H7 (cell line): Measurements from ENCODE around the gene ANO6. TPM values are rescaled to one million over a fixed set of nuclear protein-coding genes. Genes with fewer than 3 reads are reported as not detected.

Source experiments
- DNase-seq: peaks from one replicate; pipeline ENCODE4 v3.0.0; 2012
- H3K27me3 ChIP-seq: 2 replicates; pipeline ENCODE4 v1.6.0; 2011; ENCODE audit warnings: mild to moderate bottlenecking, low read length; ENCODE audit not compliant: control insufficient read depth, insufficient read depth
- H3K36me3 ChIP-seq: replicated peaks from 2 replicates; pipeline ENCODE4 v1.5.1; 2011; ENCODE audit warnings: low read length; ENCODE audit not compliant: control insufficient read depth, insufficient read depth
- H3K4me3 ChIP-seq: 2 replicates; pipeline ENCODE4 v1.5.1; 2011; ENCODE audit warnings: low read depth, mild to moderate bottlenecking, control low read depth, low read length, moderate library complexity; ENCODE audit not compliant: insufficient read depth
- total RNA-seq: library from RNA; depleted of rRNA; stranded (reverse); fragments of >200 nt; shearing (Covaris generic); gene quantifications from 2 replicates; pipeline ENCODE4 v1.2.3, GENCODE V29; 2014

The ANO6 gene
- total RNA-seq, 1 experiment from 2014 or later: 33.4 TPM

- H3K36me3 ChIP-seq: no peaks in the 10 kb centered on the region
- H3K27me3 ChIP-seq: no peaks in the 10 kb centered on the region
- no peak for DNase-seq
- H3K4me3 ChIP-seq: no peak overlapping the region
Measured at GRCh38 chr12:45200491-45201043, 15.3 kb upstream of the ANO6 start.

DNA sequence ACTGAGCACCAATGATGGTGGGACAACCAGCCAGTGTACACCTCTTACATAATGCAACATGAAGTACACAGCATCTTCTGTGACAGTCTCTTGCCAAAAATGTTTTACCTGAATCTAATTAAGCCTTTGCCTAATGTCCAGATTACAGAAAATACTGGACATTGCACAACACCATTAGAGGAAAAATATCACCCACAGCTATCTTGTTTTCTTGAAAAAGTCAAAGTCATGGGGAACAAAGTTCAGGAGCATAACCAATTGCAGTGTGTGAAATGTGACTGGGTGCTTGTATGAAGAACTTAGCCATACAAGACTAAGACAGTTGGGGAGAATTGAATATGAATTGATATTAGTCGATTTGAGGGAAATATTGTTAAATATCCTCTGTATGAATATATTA is 12.1 kb upstream of the ANO6 start:
- no peak for DNase-seq
- no peaks in the 10 kb centered on the region for H3K36me3 ChIP-seq
- H3K27me3 ChIP-seq: no peaks in the 10 kb centered on the region
- H3K4me3 ChIP-seq: no peak overlapping the region

DNA sequence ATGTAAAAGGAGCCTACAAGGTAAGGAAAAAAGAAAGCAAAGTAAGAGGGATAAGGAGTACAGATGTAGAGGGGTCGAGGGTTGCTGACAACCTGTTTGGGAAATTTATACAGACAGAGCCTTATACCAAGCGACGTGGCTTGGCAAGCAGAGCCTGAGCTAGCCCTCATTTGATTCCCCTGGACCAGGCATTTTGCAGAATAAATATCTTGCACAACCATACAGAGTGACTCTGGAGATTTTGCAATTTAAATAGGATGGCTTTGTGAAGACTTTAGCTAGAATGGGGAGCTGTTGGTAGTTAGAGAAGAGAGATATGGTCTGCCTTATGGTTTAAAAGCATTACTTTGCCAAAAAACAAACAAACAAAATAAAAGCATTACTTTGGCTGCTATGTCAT is 11.1 kb upstream of the ANO6 start:
- H3K4me3 ChIP-seq: no peak overlapping the region
- no peaks in the 10 kb centered on the region for H3K27me3 ChIP-seq
- H3K36me3 ChIP-seq: no peaks in the 10 kb centered on the region
- DNase-seq: no peak

DNA sequence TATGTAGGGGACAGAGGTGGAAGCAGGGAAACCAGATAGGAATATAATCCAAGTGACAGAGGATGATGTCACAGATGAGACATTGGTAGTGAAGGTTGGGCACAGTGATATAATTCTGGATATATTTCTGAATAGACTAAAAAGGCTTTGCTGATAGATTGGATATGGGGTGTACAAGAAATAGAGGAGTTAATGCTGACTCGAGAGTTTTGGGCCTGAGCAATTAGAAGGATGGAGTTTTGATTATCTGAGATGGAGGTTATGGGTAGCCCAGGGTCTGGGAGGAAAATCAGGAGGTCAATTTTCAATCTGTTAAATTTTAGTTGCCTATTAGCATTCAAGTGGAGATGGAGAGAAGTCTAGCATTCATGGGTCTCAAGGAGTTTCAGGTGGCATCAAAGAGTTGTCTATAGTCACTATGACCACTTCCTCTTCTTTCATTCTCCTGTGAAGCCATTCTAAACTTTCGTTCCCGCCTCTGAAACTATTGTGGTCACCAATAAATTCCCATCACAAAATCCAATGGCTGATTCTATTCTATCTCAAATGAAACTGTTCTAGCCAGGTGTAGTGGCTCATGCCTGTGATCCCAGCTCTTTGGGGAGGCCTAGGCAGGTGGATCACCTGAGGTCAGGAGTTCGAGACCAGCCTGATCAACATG is 10.6 kb upstream of the ANO6 start:
- DNase-seq: no peak
- Histone ChIP-seq H3K4me3 (no peak overlapping the region), H3K36me3 (no peaks in the 10 kb centered on the region), H3K27me3 (no peaks in the 10 kb centered on the region)

DNA sequence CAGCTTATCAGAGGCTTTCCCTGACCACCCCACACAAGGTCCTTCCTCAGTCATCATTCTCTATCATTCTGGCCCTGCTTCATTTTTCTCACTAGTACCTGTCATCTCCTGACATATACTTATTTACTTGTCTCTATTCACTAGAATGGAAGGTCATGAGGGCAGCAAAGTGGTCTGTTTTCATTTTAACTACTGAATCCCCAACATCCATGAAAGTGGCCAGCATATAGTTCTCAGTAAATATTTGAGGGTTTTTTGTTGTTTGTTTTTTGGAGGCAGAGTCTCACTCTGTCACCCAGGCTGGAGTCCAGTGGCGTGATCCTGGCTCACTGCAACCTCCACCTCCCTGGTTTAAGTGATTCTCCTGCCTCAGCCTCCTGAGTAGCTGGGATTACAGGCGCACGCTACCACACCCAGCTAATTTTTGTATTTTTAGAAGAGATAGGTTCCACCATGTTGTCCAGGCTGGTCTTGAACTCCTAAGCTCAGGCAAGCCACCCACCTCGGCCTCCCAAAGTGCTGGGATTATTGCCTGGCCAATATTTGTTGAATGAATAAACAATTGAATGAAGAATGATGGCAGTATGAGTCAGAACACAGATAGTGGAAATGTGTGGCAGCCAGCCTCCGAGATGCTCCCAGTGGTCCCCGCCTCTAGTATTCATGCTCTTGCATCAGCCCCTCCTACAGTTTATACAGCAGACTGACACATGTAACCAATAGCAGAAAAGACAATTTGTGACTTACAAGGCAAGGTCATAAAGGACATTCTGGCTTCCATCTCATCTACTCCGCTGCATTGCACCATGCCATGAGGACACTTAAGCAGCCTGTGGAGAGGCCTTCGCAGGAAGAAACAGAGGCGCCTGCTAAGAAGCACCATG is 7.0 kb upstream of the ANO6 start:
- DNase-seq: no peak
- Histone ChIP-seq H3K36me3 (no peaks in the 10 kb centered on the region), H3K4me3 (no peak overlapping the region), H3K27me3 (no peaks in the 10 kb centered on the region)

GRCh38 chr12:45209784-45210183 is 6.1 kb upstream of the ANO6 start:
- no peak overlapping the region for H3K4me3 ChIP-seq

GRCh38 chr12:45212064-45212463 is 3.8 kb upstream of the ANO6 start:
- Histone ChIP-seq H3K36me3 (no peaks in the 10 kb centered on the region), H3K4me3 (no peak overlapping the region), H3K27me3 (no peaks in the 10 kb centered on the region)
- DNase-seq: no peak

More at GRCh38 chr12:45209784-45210183, 6.1 kb upstream of the ANO6 start:
- DNase-seq: no peak
- Histone ChIP-seq H3K27me3 (no peaks in the 10 kb centered on the region), H3K36me3 (no peaks in the 10 kb centered on the region)

GRCh38 chr12:45213107-45213506 is 2.8 kb upstream of the ANO6 start:
- H3K27me3 ChIP-seq: no peaks in the 10 kb centered on the region
- no peak for DNase-seq
- H3K36me3 ChIP-seq: no peaks in the 10 kb centered on the region
- no peak overlapping the region for H3K4me3 ChIP-seq

GRCh38 chr12:45214071-45214470 is 1.8 kb upstream of the ANO6 start:
- no peak overlapping the region for H3K4me3 ChIP-seq
- H3K27me3 ChIP-seq: no peaks in the 10 kb centered on the region
- H3K36me3 ChIP-seq: no peaks in the 10 kb centered on the region
- DNase-seq: no peak

- Histone ChIP-seq H3K4me3 (peak overlapping the region; percentile 91), H3K36me3 (no peaks in the 10 kb centered on the region), H3K27me3 (no peaks in the 10 kb centered on the region)
- DNase-seq: no peak
Measured at GRCh38 chr12:45214749-45215418, 1.0 kb upstream of the ANO6 start.

- Histone ChIP-seq H3K4me3 (peak overlapping the region; percentile 91), H3K27me3 (no peaks in the 10 kb centered on the region), H3K36me3 (no peaks in the 10 kb centered on the region)
- DNase-seq: peak; percentile 75
Measured at GRCh38 chr12:45216230-45216982, 511 bp downstream of the ANO6 start.

- no peak for DNase-seq
- Histone ChIP-seq H3K4me3 (peak overlapping the region; percentile 91), H3K27me3 (no peaks in the 10 kb centered on the region), H3K36me3 (no peaks in the 10 kb centered on the region)
Measured at GRCh38 chr12:45216983-45217485, 1.1 kb downstream of the ANO6 start.

GRCh38 chr12:45217846-45218245 is 2.0 kb downstream of the ANO6 start:
- no peak for DNase-seq
- no peaks in the 10 kb centered on the region for H3K27me3 ChIP-seq
- no peak overlapping the region for H3K4me3 ChIP-seq
- H3K36me3 ChIP-seq: no peaks in the 10 kb centered on the region

- Histone ChIP-seq H3K4me3 (no peak overlapping the region), H3K27me3 (no peaks in the 10 kb centered on the region), H3K36me3 (no peaks in the 10 kb centered on the region)
- no peak for DNase-seq
Measured at GRCh38 chr12:45219621-45220020, 3.7 kb downstream of the ANO6 start.
